HepG2 (cell line): ENCODE measurements around the gene ZFAND2B. TPM values are rescaled to one million over a fixed set of nuclear protein-coding genes. Genes with fewer than 3 reads are reported as not detected.
A peak's percentile ranks its signal among the peaks of the same experiment; 100 is the strongest.

Experiments
- ERF ChIP-seq: IDR thresholded peaks from 2 replicates; pipeline ENCODE4 v1.6.1; 2018; ENCODE audit warnings: missing biosample characterization, missing genetic modification reagents
- SPEN ChIP-seq: sonication (generic); formaldehyde crosslinking; IDR thresholded peaks from 2 replicates; pipeline ENCODE4 v1.5.1; 2020; ENCODE audit warnings: low read depth, mild to moderate bottlenecking, missing genetic modification reagents
- ZSCAN5A ChIP-seq: sonication (generic); formaldehyde crosslinking; IDR thresholded peaks from 2 replicates; pipeline ENCODE4 v1.8.0; 2022; ENCODE audit warnings: mild to moderate bottlenecking, missing genetic modification reagents, borderline replicate concordance
- polyA plus RNA-seq, 8 experiments: library from polyadenylated mRNA; depleted of rRNA in 3 of 8; stranded (reverse) in 7 of 8; unstranded in 1 of 8; fragments of >200 nt; fragmentation: Illumina TruSeq in 4 of 8; extraction: Trizol in 4 of 8; gene quantifications; 2 replicates each; pipeline versions ENCODE4 v1.2.1 to v1.2.3, GENCODE V29; 2011 to 2016; ENCODE audit warnings: low read depth in 4 of 8, missing spikeins in 1 of 8, mixed read lengths in 1 of 8; ENCODE audit not compliant: insufficient read depth in 1 of 8
- total RNA-seq, 5 experiments: library from RNA; depleted of rRNA; stranded (reverse); fragments of >200 nt; fragmentation: Illumina TruSeq; extraction: Trizol; gene quantifications; 2 replicates each; pipeline ENCODE4 v1.2.3, GENCODE V29; 2016; ENCODE audit warnings: low read depth in 1 of 5
- TF ChIP-seq, protein P1 (sequence below): IDR thresholded peaks from 2 replicates; pipeline ENCODE4 v1.6.1; 2016; ENCODE audit warnings: low read depth, control low read depth
- TF ChIP-seq, protein P2 (sequence below): sonication (generic); formaldehyde crosslinking; IDR thresholded peaks from 2 replicates; pipeline ENCODE4 v1.5.1; 2020; ENCODE audit warnings: mild to moderate bottlenecking, missing genetic modification reagents, borderline replicate concordance
- TF ChIP-seq, protein P3 (sequence below): sonication (generic); formaldehyde crosslinking; IDR thresholded peaks from 2 replicates; pipeline ENCODE4 v1.4.0; 2020; ENCODE audit warnings: missing genetic modification reagents, mild to moderate bottlenecking, borderline replicate concordance
- TF ChIP-seq, protein P4 (sequence below): sonication (generic); formaldehyde crosslinking; IDR thresholded peaks from 2 replicates; pipeline ENCODE4 v1.9.0; 2022; ENCODE audit warnings: low read depth, missing genetic modification reagents
- TF ChIP-seq, protein P5 (sequence below): sonication (generic); formaldehyde crosslinking; IDR thresholded peaks from 2 replicates; pipeline ENCODE4 v1.5.0; 2020; ENCODE audit warnings: mild to moderate bottlenecking, missing genetic modification reagents, borderline replicate concordance
- TF ChIP-seq, protein P6 (sequence below): sonication (generic); formaldehyde crosslinking; IDR thresholded peaks from 2 replicates; pipeline ENCODE4 v1.5.0; 2020; ENCODE audit warnings: mild to moderate bottlenecking, missing genetic modification reagents

ZFAND2B gene
- total and polyA plus RNA-seq, 2 of the 13 experiments (the other 11 are each of a cell fraction or from before 2014, with no cell fraction given): 53.3 to 115 TPM

DNA sequence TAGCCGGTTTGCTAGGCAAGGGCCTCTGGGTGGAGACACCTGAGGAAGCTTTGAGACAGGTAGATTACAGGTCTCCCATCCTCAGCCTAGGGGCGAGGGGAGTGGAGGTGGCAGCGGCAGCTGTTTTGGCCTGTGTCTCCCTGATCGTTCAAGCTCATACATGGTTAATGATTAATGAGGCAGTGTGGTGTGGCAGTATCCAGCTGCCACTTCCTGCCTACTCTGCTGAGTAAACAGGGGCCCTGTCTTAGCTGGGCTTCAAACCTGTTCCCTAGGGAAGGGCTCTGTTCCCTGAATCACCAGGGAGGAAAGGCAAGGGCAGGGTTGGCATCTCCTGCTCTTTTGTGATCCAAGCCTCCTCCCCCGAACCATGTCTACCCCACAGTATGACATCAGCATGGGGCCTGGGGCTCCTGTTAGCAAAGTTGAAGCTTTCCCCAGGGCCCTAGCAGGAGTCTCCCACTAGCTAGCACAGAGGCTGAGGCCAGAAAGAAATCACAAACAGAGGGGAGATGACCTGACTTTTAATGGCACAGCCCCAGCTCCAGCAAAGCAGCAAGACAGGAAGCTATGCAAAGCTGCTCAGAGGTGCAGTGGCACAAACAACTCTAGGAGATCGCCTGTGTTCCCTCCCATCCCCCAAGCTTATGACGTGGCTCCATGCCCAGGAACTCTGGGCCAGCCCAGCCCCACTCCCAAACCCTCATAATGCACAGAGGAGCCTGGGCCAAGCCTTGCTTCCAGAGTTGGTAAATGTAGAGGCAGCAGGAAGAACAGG is 42.8 kb downstream of the ZFAND2B start (continued):
- 0 out of 2 replicates have a peak, but pooled peaks have one; percentile 34 for TF ChIP-seq ZSCAN5A (CRISPR knock-in tag)
- TF ChIP-seq, protein P1, sequence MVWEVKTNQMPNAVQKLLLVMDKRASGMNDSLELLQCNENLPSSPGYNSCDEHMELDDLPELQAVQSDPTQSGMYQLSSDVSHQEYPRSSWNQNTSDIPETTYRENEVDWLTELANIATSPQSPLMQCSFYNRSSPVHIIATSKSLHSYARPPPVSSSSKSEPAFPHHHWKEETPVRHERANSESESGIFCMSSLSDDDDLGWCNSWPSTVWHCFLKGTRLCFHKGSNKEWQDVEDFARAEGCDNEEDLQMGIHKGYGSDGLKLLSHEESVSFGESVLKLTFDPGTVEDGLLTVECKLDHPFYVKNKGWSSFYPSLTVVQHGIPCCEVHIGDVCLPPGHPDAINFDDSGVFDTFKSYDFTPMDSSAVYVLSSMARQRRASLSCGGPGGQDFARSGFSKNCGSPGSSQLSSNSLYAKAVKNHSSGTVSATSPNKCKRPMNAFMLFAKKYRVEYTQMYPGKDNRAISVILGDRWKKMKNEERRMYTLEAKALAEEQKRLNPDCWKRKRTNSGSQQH (CRISPR knock-in tag): no peak; the same call in 1 of the 2 replicates
- TF ChIP-seq SPEN (CRISPR knock-in tag): peak; percentile 74
- TF ChIP-seq, protein P2, sequence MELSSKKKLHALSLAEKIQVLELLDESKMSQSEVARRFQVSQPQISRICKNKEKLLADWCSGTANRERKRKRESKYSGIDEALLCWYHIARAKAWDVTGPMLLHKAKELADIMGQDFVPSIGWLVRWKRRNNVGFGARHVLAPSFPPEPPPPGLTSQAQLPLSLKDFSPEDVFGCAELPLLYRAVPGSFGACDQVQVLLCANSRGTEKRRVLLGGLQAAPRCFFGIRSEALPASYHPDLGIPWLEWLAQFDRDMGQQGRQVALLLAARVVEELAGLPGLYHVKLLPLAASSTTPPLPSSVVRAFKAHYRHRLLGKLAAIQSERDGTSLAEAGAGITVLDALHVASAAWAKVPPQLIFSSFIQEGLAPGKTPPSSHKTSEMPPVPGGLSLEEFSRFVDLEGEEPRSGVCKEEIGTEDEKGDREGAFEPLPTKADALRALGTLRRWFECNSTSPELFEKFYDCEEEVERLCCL (CRISPR knock-in tag): no peak
- peak; percentile 95 for TF ChIP-seq ERF (CRISPR knock-in tag)
- TF ChIP-seq, protein P3, sequence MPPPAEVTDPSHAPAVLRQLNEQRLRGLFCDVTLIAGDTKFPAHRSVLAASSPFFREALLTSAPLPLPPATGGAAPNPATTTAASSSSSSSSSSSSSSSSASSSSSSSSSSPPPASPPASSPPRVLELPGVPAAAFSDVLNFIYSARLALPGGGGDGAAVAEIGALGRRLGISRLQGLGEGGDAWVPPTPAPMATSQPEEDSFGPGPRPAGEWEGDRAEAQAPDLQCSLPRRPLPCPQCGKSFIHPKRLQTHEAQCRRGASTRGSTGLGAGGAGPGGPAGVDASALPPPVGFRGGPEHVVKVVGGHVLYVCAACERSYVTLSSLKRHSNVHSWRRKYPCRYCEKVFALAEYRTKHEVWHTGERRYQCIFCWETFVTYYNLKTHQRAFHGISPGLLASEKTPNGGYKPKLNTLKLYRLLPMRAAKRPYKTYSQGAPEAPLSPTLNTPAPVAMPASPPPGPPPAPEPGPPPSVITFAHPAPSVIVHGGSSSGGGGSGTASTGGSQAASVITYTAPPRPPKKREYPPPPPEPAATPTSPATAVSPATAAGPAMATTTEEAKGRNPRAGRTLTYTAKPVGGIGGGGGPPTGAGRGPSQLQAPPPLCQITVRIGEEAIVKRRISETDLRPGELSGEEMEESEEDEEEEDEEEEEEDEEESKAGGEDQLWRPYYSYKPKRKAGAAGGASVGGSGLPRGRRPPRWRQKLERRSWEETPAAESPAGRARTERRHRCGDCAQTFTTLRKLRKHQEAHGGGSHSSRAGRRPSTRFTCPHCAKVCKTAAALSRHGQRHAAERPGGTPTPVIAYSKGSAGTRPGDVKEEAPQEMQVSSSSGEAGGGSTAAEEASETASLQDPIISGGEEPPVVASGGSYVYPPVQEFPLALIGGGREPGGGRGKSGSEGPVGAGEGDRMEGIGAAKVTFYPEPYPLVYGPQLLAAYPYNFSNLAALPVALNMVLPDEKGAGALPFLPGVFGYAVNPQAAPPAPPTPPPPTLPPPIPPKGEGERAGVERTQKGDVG (CRISPR knock-in tag): no peak
- TF ChIP-seq, protein P4, sequence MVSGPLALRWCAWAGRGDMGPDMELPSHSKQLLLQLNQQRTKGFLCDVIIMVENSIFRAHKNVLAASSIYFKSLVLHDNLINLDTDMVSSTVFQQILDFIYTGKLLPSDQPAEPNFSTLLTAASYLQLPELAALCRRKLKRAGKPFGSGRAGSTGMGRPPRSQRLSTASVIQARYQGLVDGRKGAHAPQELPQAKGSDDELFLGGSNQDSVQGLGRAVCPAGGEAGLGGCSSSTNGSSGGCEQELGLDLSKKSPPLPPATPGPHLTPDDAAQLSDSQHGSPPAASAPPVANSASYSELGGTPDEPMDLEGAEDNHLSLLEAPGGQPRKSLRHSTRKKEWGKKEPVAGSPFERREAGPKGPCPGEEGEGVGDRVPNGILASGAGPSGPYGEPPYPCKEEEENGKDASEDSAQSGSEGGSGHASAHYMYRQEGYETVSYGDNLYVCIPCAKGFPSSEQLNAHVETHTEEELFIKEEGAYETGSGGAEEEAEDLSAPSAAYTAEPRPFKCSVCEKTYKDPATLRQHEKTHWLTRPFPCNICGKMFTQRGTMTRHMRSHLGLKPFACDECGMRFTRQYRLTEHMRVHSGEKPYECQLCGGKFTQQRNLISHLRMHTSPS: peak; percentile 97
- TF ChIP-seq, protein P5, sequence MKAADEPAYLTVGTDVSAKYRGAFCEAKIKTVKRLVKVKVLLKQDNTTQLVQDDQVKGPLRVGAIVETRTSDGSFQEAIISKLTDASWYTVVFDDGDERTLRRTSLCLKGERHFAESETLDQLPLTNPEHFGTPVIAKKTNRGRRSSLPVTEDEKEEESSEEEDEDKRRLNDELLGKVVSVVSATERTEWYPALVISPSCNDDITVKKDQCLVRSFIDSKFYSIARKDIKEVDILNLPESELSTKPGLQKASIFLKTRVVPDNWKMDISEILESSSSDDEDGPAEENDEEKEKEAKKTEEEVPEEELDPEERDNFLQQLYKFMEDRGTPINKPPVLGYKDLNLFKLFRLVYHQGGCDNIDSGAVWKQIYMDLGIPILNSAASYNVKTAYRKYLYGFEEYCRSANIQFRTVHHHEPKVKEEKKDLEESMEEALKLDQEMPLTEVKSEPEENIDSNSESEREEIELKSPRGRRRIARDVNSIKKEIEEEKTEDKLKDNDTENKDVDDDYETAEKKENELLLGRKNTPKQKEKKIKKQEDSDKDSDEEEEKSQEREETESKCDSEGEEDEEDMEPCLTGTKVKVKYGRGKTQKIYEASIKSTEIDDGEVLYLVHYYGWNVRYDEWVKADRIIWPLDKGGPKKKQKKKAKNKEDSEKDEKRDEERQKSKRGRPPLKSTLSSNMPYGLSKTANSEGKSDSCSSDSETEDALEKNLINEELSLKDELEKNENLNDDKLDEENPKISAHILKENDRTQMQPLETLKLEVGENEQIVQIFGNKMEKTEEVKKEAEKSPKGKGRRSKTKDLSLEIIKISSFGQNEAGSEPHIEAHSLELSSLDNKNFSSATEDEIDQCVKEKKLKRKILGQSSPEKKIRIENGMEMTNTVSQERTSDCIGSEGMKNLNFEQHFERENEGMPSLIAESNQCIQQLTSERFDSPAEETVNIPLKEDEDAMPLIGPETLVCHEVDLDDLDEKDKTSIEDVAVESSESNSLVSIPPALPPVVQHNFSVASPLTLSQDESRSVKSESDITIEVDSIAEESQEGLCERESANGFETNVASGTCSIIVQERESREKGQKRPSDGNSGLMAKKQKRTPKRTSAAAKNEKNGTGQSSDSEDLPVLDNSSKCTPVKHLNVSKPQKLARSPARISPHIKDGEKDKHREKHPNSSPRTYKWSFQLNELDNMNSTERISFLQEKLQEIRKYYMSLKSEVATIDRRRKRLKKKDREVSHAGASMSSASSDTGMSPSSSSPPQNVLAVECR (CRISPR knock-in tag): peak; percentile 81; the same call in 1 of the 2 replicates
- TF ChIP-seq, protein P6, sequence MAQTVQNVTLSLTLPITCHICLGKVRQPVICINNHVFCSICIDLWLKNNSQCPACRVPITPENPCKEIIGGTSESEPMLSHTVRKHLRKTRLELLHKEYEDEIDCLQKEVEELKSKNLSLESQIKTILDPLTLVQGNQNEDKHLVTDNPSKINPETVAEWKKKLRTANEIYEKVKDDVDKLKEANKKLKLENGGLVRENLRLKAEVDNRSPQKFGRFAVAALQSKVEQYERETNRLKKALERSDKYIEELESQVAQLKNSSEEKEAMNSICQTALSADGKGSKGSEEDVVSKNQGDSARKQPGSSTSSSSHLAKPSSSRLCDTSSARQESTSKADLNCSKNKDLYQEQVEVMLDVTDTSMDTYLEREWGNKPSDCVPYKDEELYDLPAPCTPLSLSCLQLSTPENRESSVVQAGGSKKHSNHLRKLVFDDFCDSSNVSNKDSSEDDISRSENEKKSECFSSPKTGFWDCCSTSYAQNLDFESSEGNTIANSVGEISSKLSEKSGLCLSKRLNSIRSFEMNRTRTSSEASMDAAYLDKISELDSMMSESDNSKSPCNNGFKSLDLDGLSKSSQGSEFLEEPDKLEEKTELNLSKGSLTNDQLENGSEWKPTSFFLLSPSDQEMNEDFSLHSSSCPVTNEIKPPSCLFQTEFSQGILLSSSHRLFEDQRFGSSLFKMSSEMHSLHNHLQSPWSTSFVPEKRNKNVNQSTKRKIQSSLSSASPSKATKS: no peak
